ENCODE data around the gene IFNB1. TPM values are rescaled to one million over a fixed set of nuclear protein-coding genes. Genes with fewer than 3 reads are reported as not detected.

The IFNB1 gene
- total RNA-seq, 5 donors from 2014 or later (not counting 1 experiment from before 2014, with no cell fraction given), result not detected

DNA sequence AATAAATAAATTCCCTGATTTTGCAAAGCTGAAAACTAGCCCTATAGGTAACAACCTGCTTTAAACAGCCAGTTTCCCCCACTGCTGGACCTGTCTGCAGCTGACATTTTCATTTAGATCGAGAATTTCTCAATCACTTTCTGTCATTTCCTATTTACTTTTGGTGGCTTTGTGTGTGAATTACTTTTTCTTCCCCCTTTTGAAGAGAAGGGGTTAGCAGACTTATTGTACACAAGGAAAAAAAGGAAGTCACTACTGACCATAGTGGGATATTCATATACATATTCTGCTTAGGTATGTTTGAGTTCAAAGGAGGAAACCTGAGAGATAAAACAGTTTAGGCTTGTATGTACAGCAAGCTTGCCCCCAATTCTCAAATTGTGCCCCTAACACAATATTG lies 27.0 kb upstream of the IFNB1 start:
- no CpG with 5 or more reads among the region's 1 CpG for WGBS (ENCODE audit: insufficient coverage)
- no peaks in the 10 kb centered on the region for H3K36me3 ChIP-seq (ENCODE audit: control insufficient read depth in 2 of 2, extremely low read depth in 1 of 2, insufficient read depth in 1 of 2, low read length in 1 of 2)
- H3K4me1 ChIP-seq (ENCODE audit: control insufficient read depth in 1 of 2, extremely low read depth in 1 of 2, insufficient read depth in 2 of 2, low read length in 2 of 2), result no peaks in the 10 kb centered on the region
- H3K9me3 ChIP-seq, result no peaks in the 10 kb centered on the region
- Mint-ChIP-seq H3K36me3 (no peaks in the 10 kb centered on the region), H3K27ac (no peak overlapping the region), H3K4me3 (no peak overlapping the region), H3K9me3 (no peaks in the 10 kb centered on the region), H3K4me1 (peaks cover 5 to 10% (median 9%) of the 10 kb centered on the region in 3 donors), H3K27me3 (peaks cover 0 to 4% of the 10 kb centered on the region in 2 donors)
- ATAC-seq (replicated peaks in 1 of 4), result no peak
- DNase-seq, result no peak
- H3K27ac ChIP-seq (ENCODE audit: low read length), result no peak overlapping the region
- no peaks in the 10 kb centered on the region for H3K27me3 ChIP-seq (replicated peaks in 1 of 2; ENCODE audit: control insufficient read depth in 2 of 2, extremely low read depth in 1 of 2, insufficient read depth in 2 of 2, low read length in 1 of 2)
- CTCF ChIA-PET, result interaction anchor here (0.9 to 2.2 kb wide), 3 partner anchors 9 to 1640 kb away, joined by 3 to 6 read pairs (median 3); no protein-coding TSS in a partner anchor
- POLR2A ChIA-PET, result interaction anchor here in 1 of 2 donors (0.5 kb wide), 1 partner anchor 27 kb away, joined by 5 read pairs; the partner anchor contains the start of gene IFNB1
- no peak overlapping the region for H3K4me3 ChIP-seq (ENCODE audit: control insufficient read depth in 1 of 2, extremely low read depth in 1 of 2, low read length in 1 of 2)

DNA sequence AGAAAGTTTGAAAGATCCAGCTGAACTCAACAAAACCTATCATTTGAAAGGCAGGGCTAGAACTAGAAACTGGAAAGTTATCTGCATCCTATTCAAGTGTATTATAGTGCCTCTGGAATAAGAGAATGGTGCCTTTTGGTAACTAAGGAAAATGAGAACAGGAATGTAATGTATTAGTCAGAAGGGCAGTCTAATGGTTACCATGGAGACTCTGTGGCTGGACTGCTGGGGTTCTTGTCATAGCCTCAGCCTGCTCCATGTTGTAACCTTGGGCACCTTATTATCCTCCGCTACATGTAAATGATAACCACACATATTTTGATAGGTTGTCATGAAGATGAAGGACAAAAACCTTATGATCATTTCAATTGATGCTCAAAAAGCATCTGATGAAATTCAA lies 24.6 kb upstream of the IFNB1 start:
- CTCF ChIA-PET, result interaction anchor here (0.7 to 1.2 kb wide), 3 partner anchors 9 to 15 kb away, joined by 3 to 4 read pairs (median 3); no protein-coding TSS in a partner anchor
- H3K27me3 ChIP-seq (replicated peaks in 1 of 2; ENCODE audit: control insufficient read depth in 2 of 2, extremely low read depth in 1 of 2, insufficient read depth in 2 of 2, low read length in 1 of 2), result no peaks in the 10 kb centered on the region
- POLR2A ChIA-PET, result no interaction called here

DNA sequence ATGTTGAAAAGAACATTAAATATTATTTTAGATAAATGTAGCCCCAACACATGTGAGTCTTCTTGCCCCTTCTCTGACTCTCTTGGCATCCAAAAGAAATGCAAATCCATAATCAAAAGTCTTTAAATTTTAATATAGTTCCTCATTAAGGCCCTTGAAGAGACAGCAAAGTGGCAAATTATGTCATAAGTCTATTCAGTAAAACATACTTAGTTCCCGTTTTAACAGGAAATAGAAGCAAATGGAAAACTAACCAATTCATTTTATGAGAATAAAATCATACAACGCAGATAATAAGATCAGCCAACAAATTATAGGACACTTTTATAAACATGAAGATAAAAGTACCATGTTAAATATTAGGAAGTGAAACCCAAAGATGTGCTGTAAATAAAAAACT lies 20.1 kb upstream of the IFNB1 start:
- H3K27ac Mint-ChIP-seq, result no peak overlapping the region

More for the DNA sequence above, 24.6 kb upstream of the IFNB1 start:
- Mint-ChIP-seq H3K9me3 (no peaks in the 10 kb centered on the region), H3K27ac (no peak overlapping the region), H3K36me3 (no peaks in the 10 kb centered on the region), H3K4me3 (no peak overlapping the region), H3K4me1 (peaks cover 8 to 14% (median 12%) of the 10 kb centered on the region in 3 donors), H3K27me3 (peaks cover 0 to 4% of the 10 kb centered on the region in 2 donors)
- H3K9me3 ChIP-seq, result no peaks in the 10 kb centered on the region
- H3K36me3 ChIP-seq (ENCODE audit: control insufficient read depth in 2 of 2, extremely low read depth in 1 of 2, insufficient read depth in 1 of 2, low read length in 1 of 2), result no peaks in the 10 kb centered on the region
- no CpG with 5 or more reads among the region's 1 CpG for WGBS (ENCODE audit: insufficient coverage)
- H3K27ac ChIP-seq (ENCODE audit: low read length), result no peak overlapping the region
- no peak overlapping the region for H3K4me3 ChIP-seq (ENCODE audit: control insufficient read depth in 1 of 2, extremely low read depth in 1 of 2, low read length in 1 of 2)
- H3K4me1 ChIP-seq (ENCODE audit: control insufficient read depth in 1 of 2, extremely low read depth in 1 of 2, insufficient read depth in 2 of 2, low read length in 2 of 2), result no peaks in the 10 kb centered on the region
- DNase-seq (no peak), ATAC-seq (replicated peaks in 1 of 4) (no peak)

DNA sequence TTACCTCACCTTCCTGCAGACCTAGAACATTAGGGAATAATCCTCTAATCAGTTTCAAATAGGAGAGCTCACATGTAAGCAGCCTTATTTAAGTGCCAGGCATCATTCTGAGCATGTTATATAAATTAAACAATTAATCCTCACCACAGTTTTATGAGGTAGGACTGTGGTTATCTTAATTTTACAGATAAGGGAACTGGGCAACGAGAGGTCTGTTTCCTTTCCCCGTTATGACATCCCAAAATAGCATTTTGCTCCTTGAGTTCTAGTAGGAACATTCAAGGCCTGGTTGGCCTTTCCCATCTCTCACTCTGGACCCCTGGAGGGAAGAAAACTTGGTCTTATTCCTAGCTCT lies 19.1 kb upstream of the IFNB1 start:
- POLR2A ChIA-PET, result interaction anchor here (0.6 kb wide), 3 partner anchors 9 to 69 kb away, joined by 3 to 8 read pairs (median 8); no protein-coding TSS in a partner anchor
- Mint-ChIP-seq H3K27me3 (no peaks in the 10 kb centered on the region), H3K9me3 (no peaks in the 10 kb centered on the region), H3K4me3 (peak overlapping the region; percentile 59 to 73 (median 67)), H3K4me1 (peaks cover 30 to 49% (median 39%) of the 10 kb centered on the region in 3 donors), H3K27ac (peak overlapping the region; percentile 86 to 88), H3K36me3 (no peaks in the 10 kb centered on the region)
- Histone ChIP-seq H3K4me1 (ENCODE audit: control insufficient read depth in 1 of 2, extremely low read depth in 1 of 2, insufficient read depth in 2 of 2, low read length in 2 of 2) (peaks cover 4 to 17% of the 10 kb centered on the region in 2 experiments), H3K27ac (ENCODE audit: low read length) (peak overlapping the region; percentile 70), H3K27me3 (replicated peaks in 1 of 2; ENCODE audit: control insufficient read depth in 2 of 2, extremely low read depth in 1 of 2, insufficient read depth in 2 of 2, low read length in 1 of 2) (no peaks in the 10 kb centered on the region), H3K4me3 (ENCODE audit: control insufficient read depth in 1 of 2, extremely low read depth in 1 of 2, low read length in 1 of 2) (peak overlapping the region in 1 of 2 donors; percentile 25), H3K36me3 (ENCODE audit: control insufficient read depth in 2 of 2, extremely low read depth in 1 of 2, insufficient read depth in 1 of 2, low read length in 1 of 2) (no peaks in the 10 kb centered on the region), H3K9me3 (no peaks in the 10 kb centered on the region)
- DNase-seq (no peak), ATAC-seq (replicated peaks in 1 of 4) (no peak)
- WGBS (ENCODE audit: insufficient coverage), result no CpG with 5 or more reads among the region's 2 CpGs
- CTCF ChIA-PET, result interaction anchor here (0.7 to 2.3 kb wide), 7 partner anchors 9 to 232 kb away, joined by 3 to 16 read pairs (median 4); no protein-coding TSS in a partner anchor

More for the DNA sequence above, 20.1 kb upstream of the IFNB1 start:
- peak overlapping the region in 1 of 3 donors; percentile 73 for H3K4me3 Mint-ChIP-seq
- CTCF ChIA-PET, result interaction anchor here in 1 of 2 donors (1.2 to 1.4 kb wide), 2 partner anchors 10 to 13 kb away, joined by 3 read pairs; no protein-coding TSS in a partner anchor
- Histone ChIP-seq H3K27me3 (replicated peaks in 1 of 2; ENCODE audit: control insufficient read depth in 2 of 2, extremely low read depth in 1 of 2, insufficient read depth in 2 of 2, low read length in 1 of 2) (no peaks in the 10 kb centered on the region), H3K36me3 (ENCODE audit: control insufficient read depth in 2 of 2, extremely low read depth in 1 of 2, insufficient read depth in 1 of 2, low read length in 1 of 2) (no peaks in the 10 kb centered on the region), H3K27ac (ENCODE audit: low read length) (no peak overlapping the region), H3K4me1 (ENCODE audit: control insufficient read depth in 1 of 2, extremely low read depth in 1 of 2, insufficient read depth in 2 of 2, low read length in 2 of 2) (peaks cover 4 to 13% of the 10 kb centered on the region in 2 experiments), H3K4me3 (ENCODE audit: control insufficient read depth in 1 of 2, extremely low read depth in 1 of 2, low read length in 1 of 2) (no peak overlapping the region), H3K9me3 (no peaks in the 10 kb centered on the region)
- H3K36me3 Mint-ChIP-seq, result no peaks in the 10 kb centered on the region
- POLR2A ChIA-PET, result no interaction called here
- WGBS (ENCODE audit: insufficient coverage), result no CpG with 5 or more reads among the region's 2 CpGs
- H3K9me3 Mint-ChIP-seq, result no peaks in the 10 kb centered on the region
- DNase-seq (no peak), ATAC-seq (replicated peaks in 1 of 4) (no peak)
- H3K4me1 Mint-ChIP-seq, result peaks cover 23 to 41% (median 32%) of the 10 kb centered on the region in 3 donors
- H3K27me3 Mint-ChIP-seq, result no peaks in the 10 kb centered on the region

DNA sequence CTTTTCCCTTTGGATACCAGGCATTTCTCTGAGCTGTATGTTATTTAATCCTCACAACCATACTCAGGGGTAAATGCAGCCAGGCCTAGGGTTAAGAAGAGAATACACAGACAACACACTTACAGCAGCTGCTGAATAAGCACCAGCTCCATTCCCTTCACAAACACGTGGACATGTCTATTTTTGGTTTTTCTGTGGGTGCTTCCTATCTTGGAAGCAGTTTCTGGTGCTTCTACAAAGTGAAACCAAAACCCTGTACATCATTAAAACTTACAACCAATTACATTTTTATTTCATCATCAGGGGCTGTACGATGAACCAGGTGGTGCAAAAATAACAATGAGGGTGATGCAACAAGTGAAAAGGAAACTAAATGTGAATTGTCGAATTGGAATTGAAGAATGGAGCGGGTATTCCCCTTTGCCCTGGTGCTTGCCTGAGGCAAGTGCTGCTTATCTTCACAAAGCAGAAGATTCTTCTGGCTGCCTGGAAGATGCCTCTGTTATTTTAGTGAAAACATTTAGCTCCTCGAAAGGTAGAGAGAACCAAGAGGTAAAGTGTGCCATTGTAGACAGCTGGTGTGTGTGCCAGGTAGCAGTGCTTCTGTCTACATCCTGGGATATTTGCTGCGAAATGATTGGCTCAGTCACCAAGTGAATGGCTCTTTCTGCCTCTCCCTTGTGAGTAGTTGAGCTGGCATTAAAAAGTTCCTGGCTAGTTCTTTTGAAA lies 18.6 kb upstream of the IFNB1 start:
- Mint-ChIP-seq H3K9me3 (no peaks in the 10 kb centered on the region), H3K4me1 (peaks cover 33 to 54% (median 43%) of the 10 kb centered on the region in 3 donors), H3K4me3 (peak overlapping the region; percentile 59 to 73 (median 67)), H3K27ac (peak overlapping the region; percentile 86 to 88), H3K27me3 (no peaks in the 10 kb centered on the region), H3K36me3 (no peaks in the 10 kb centered on the region)
- no peaks in the 10 kb centered on the region for H3K36me3 ChIP-seq (ENCODE audit: control insufficient read depth in 2 of 2, extremely low read depth in 1 of 2, insufficient read depth in 1 of 2, low read length in 1 of 2)
- CTCF ChIA-PET, result interaction anchor here (0.5 to 2.3 kb wide), 12 partner anchors 9 to 459 kb away, joined by 3 to 16 read pairs (median 3); no protein-coding TSS in a partner anchor
- peak overlapping the region; percentile 70 for H3K27ac ChIP-seq (ENCODE audit: low read length)
- H3K4me3 ChIP-seq (ENCODE audit: control insufficient read depth in 1 of 2, extremely low read depth in 1 of 2, low read length in 1 of 2), result peak overlapping the region in 1 of 2 donors; percentile 25
- ATAC-seq (replicated peaks in 1 of 4), result peak; percentile 73 to 96 (median 84)
- 22% methylated on average over 1 of the region's 6 CpGs for WGBS (ENCODE audit: insufficient coverage)
- POLR2A ChIA-PET, result interaction anchor here (0.6 kb wide), 4 partner anchors 9 to 69 kb away, joined by 3 to 8 read pairs (median 6); no protein-coding TSS in a partner anchor
- H3K27me3 ChIP-seq (replicated peaks in 1 of 2; ENCODE audit: control insufficient read depth in 2 of 2, extremely low read depth in 1 of 2, insufficient read depth in 2 of 2, low read length in 1 of 2), result no peaks in the 10 kb centered on the region
- peaks cover 4 to 17% of the 10 kb centered on the region in 2 experiments for H3K4me1 ChIP-seq (ENCODE audit: control insufficient read depth in 1 of 2, extremely low read depth in 1 of 2, insufficient read depth in 2 of 2, low read length in 2 of 2)
- H3K9me3 ChIP-seq, result no peaks in the 10 kb centered on the region
- DNase-seq, result peak in 31 of 35 experiments; percentile 2 to 81 (median 37)

DNA sequence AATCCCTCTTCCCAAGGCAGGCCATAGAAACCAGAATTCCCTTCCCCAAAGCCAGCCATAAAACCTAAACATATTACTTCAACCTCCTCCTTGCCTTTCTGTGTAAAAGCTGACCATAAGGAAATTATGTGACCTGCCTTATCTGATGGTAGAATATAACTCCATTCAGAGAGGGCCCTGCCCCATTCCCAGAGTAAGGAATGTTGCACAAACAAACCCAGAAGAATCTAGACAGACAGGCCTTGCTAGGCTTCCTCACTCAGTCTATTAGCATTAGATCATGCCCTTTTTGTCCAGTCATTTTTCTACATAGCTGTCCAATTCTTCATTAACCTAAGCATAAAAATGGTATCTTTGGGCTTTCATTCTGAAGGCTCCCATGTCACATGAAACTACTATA lies 17.8 kb upstream of the IFNB1 start:
- no peak overlapping the region for H3K4me3 Mint-ChIP-seq
- no peak overlapping the region for H3K4me3 ChIP-seq (ENCODE audit: control insufficient read depth in 1 of 2, extremely low read depth in 1 of 2, low read length in 1 of 2)

More for the DNA sequence above, 17.8 kb upstream of the IFNB1 start:
- no peak for ATAC-seq (replicated peaks in 1 of 4)
- POLR2A ChIA-PET, result no interaction called here
- H3K9me3 Mint-ChIP-seq, result no peaks in the 10 kb centered on the region
- Histone ChIP-seq H3K9me3 (no peaks in the 10 kb centered on the region), H3K36me3 (ENCODE audit: control insufficient read depth in 2 of 2, extremely low read depth in 1 of 2, insufficient read depth in 1 of 2, low read length in 1 of 2) (no peaks in the 10 kb centered on the region), H3K4me1 (ENCODE audit: control insufficient read depth in 1 of 2, extremely low read depth in 1 of 2, insufficient read depth in 2 of 2, low read length in 2 of 2) (peaks cover 4 to 17% of the 10 kb centered on the region in 2 experiments), H3K27me3 (replicated peaks in 1 of 2; ENCODE audit: control insufficient read depth in 2 of 2, extremely low read depth in 1 of 2, insufficient read depth in 2 of 2, low read length in 1 of 2) (no peaks in the 10 kb centered on the region), H3K27ac (ENCODE audit: low read length) (peak overlapping the region; percentile 70)
- no peaks in the 10 kb centered on the region for H3K27me3 Mint-ChIP-seq
- peak overlapping the region; percentile 86 to 88 for H3K27ac Mint-ChIP-seq
- H3K4me1 Mint-ChIP-seq, result peaks cover 32 to 53% (median 41%) of the 10 kb centered on the region in 3 donors
- no peaks in the 10 kb centered on the region for H3K36me3 Mint-ChIP-seq
- CTCF ChIA-PET, result interaction anchor here (0.5 to 2.3 kb wide), 7 partner anchors 10 to 458 kb away, joined by 3 to 16 read pairs (median 3); no protein-coding TSS in a partner anchor
- DNase-seq, result no peak
